ENCODE results near the gene C22orf31.

Gene C22orf31

GRCh38 chr22:29016067-29016938, 45.3 kb downstream of the C22orf31 start:
- no peak overlapping the region for H3K9ac ChIP-seq (ENCODE audit: low read length)
- H3K36me3 ChIP-seq (ENCODE audit: control insufficient read depth, low read depth, low read length): no peaks in the 10 kb centered on the region
- H3K4me1 ChIP-seq (ENCODE audit: control insufficient read depth, low read depth, low read length): peaks cover 15% of the 10 kb centered on the region
- no peak overlapping the region for H3K27ac ChIP-seq (ENCODE audit: low read length)
- no peak overlapping the region for H3K4me3 ChIP-seq (ENCODE audit: low read length)
- H3K9me3 ChIP-seq (ENCODE audit: control insufficient read depth, low read depth, low read length): no peaks in the 10 kb centered on the region
- H3K27me3 ChIP-seq (ENCODE audit: control insufficient read depth, insufficient read depth, low read length): no peaks in the 10 kb centered on the region

- no peaks in the 10 kb centered on the region for H3K36me3 ChIP-seq (ENCODE audit: control insufficient read depth, low read depth, low read length)
- H3K27ac ChIP-seq (ENCODE audit: low read length): no peak overlapping the region
- peaks cover 21% of the 10 kb centered on the region for H3K4me1 ChIP-seq (ENCODE audit: control insufficient read depth, low read depth, low read length)
- no peak overlapping the region for H3K9ac ChIP-seq (ENCODE audit: low read length)
- no peak overlapping the region for H3K4me3 ChIP-seq (ENCODE audit: low read length)
- H3K9me3 ChIP-seq (ENCODE audit: control insufficient read depth, low read depth, low read length): no peaks in the 10 kb centered on the region
- no peaks in the 10 kb centered on the region for H3K27me3 ChIP-seq (ENCODE audit: control insufficient read depth, insufficient read depth, low read length)
These were observed 46.9 kb downstream of the C22orf31 start for GRCh38 chr22:29014773-29015172.

GRCh38 chr22:29014293-29014692, 47.3 kb downstream of the C22orf31 start:
- Histone ChIP-seq H3K27ac (ENCODE audit: low read length) (no peak overlapping the region), H3K4me1 (ENCODE audit: control insufficient read depth, low read depth, low read length) (peaks cover 21% of the 10 kb centered on the region)

GRCh38 chr22:29012952-29013351, 48.7 kb downstream of the C22orf31 start:
- H3K4me1 ChIP-seq (ENCODE audit: control insufficient read depth, low read depth, low read length): peaks cover 24% of the 10 kb centered on the region

More at GRCh38 chr22:29014293-29014692, 47.3 kb downstream of the C22orf31 start:
- no peaks in the 10 kb centered on the region for H3K27me3 ChIP-seq (ENCODE audit: control insufficient read depth, insufficient read depth, low read length)
- H3K36me3 ChIP-seq (ENCODE audit: control insufficient read depth, low read depth, low read length): no peaks in the 10 kb centered on the region
- H3K9ac ChIP-seq (ENCODE audit: low read length): no peak overlapping the region
- no peaks in the 10 kb centered on the region for H3K9me3 ChIP-seq (ENCODE audit: control insufficient read depth, low read depth, low read length)
- no peak overlapping the region for H3K4me3 ChIP-seq (ENCODE audit: low read length)

GRCh38 chr22:29012101-29012433, 49.6 kb downstream of the C22orf31 start:
- Histone ChIP-seq H3K27ac (ENCODE audit: low read length) (no peak overlapping the region), H3K4me1 (ENCODE audit: control insufficient read depth, low read depth, low read length) (peaks cover 24% of the 10 kb centered on the region), H3K4me3 (ENCODE audit: low read length) (no peak overlapping the region)

More at GRCh38 chr22:29012952-29013351, 48.7 kb downstream of the C22orf31 start:
- Histone ChIP-seq H3K27ac (ENCODE audit: low read length) (no peak overlapping the region), H3K36me3 (ENCODE audit: control insufficient read depth, low read depth, low read length) (no peaks in the 10 kb centered on the region), H3K4me3 (ENCODE audit: low read length) (no peak overlapping the region), H3K9ac (ENCODE audit: low read length) (no peak overlapping the region), H3K9me3 (ENCODE audit: control insufficient read depth, low read depth, low read length) (no peaks in the 10 kb centered on the region), H3K27me3 (ENCODE audit: control insufficient read depth, insufficient read depth, low read length) (no peaks in the 10 kb centered on the region)

GRCh38 chr22:29011240-29012100, 50.2 kb downstream of the C22orf31 start:
- Histone ChIP-seq H3K4me1 (ENCODE audit: control insufficient read depth, low read depth, low read length) (peaks cover 24% of the 10 kb centered on the region), H3K27ac (ENCODE audit: low read length) (no peak overlapping the region)

More at GRCh38 chr22:29012101-29012433, 49.6 kb downstream of the C22orf31 start:
- Histone ChIP-seq H3K9me3 (ENCODE audit: control insufficient read depth, low read depth, low read length) (no peaks in the 10 kb centered on the region), H3K9ac (ENCODE audit: low read length) (no peak overlapping the region), H3K36me3 (ENCODE audit: control insufficient read depth, low read depth, low read length) (no peaks in the 10 kb centered on the region), H3K27me3 (ENCODE audit: control insufficient read depth, insufficient read depth, low read length) (no peaks in the 10 kb centered on the region)

GRCh38 chr22:29009148-29009547, 52.5 kb downstream of the C22orf31 start:
- no peaks in the 10 kb centered on the region for H3K9me3 ChIP-seq (ENCODE audit: control insufficient read depth, low read depth, low read length)
- H3K4me3 ChIP-seq (ENCODE audit: low read length): no peak overlapping the region
- H3K27me3 ChIP-seq (ENCODE audit: control insufficient read depth, insufficient read depth, low read length): no peaks in the 10 kb centered on the region
- peaks cover 26% of the 10 kb centered on the region for H3K4me1 ChIP-seq (ENCODE audit: control insufficient read depth, low read depth, low read length)
- H3K9ac ChIP-seq (ENCODE audit: low read length): no peak overlapping the region
- H3K27ac ChIP-seq (ENCODE audit: low read length): no peak overlapping the region
- no peaks in the 10 kb centered on the region for H3K36me3 ChIP-seq (ENCODE audit: control insufficient read depth, low read depth, low read length)

More at GRCh38 chr22:29011240-29012100, 50.2 kb downstream of the C22orf31 start:
- Histone ChIP-seq H3K27me3 (ENCODE audit: control insufficient read depth, insufficient read depth, low read length) (no peaks in the 10 kb centered on the region), H3K36me3 (ENCODE audit: control insufficient read depth, low read depth, low read length) (no peaks in the 10 kb centered on the region), H3K9me3 (ENCODE audit: control insufficient read depth, low read depth, low read length) (no peaks in the 10 kb centered on the region), H3K4me3 (ENCODE audit: low read length) (no peak overlapping the region), H3K9ac (ENCODE audit: low read length) (no peak overlapping the region)

All from iPS-18a (cell line).